Adipose tissue (tissue), 3 donors: Measurements from ENCODE around the gene FN3K. TPM values are rescaled to one million over a fixed set of nuclear protein-coding genes. Genes with fewer than 3 reads are reported as not detected.

Experiments used
- H3K27ac ChIP-seq: one replicate; pipeline ENCODE4 v1.5.1; 2013; ENCODE audit warnings: low read depth, low read length
- WGBS, 3 donors: extraction: QIAGEN DNeasy Blood & Tissue Kit; methylation state at CpG; one replicate each; pipeline ENCODE4 v1.1.7; 2013; 5-methylcytosine and 5-hydroxymethylcytosine counted together
- polyA plus RNA-seq, 3 donors: library from polyadenylated mRNA; stranded (reverse); fragments of 200-250 nt; gene quantifications; one replicate each; pipeline ENCODE4 v1.2.3, GENCODE V29; 2013
- donor health status: healthy with polysubstance abuse.
- donor health status: Bipolar disorder and iron deficiency.
- donor health status: healthy.

FN3K gene
- polyA plus RNA-seq, 3 donors: 12.3 to 17.8 (median 14.1) TPM

- H3K27ac ChIP-seq: no peak overlapping the region
- 78 to 98% (median 94%) methylated on average over 9 to 10 of the region's 10 CpGs for WGBS, 3 donors
Measured at GRCh38 chr17:82786427-82786826, 51.0 kb downstream of the FN3K start.

GRCh38 chr17:82787081-82787848 lies 51.9 kb downstream of the FN3K start:
- no peak overlapping the region for H3K27ac ChIP-seq
- WGBS, 3 donors: 65 to 84% (median 70%) methylated on average over 27 of the region's 27 CpGs

DNA sequence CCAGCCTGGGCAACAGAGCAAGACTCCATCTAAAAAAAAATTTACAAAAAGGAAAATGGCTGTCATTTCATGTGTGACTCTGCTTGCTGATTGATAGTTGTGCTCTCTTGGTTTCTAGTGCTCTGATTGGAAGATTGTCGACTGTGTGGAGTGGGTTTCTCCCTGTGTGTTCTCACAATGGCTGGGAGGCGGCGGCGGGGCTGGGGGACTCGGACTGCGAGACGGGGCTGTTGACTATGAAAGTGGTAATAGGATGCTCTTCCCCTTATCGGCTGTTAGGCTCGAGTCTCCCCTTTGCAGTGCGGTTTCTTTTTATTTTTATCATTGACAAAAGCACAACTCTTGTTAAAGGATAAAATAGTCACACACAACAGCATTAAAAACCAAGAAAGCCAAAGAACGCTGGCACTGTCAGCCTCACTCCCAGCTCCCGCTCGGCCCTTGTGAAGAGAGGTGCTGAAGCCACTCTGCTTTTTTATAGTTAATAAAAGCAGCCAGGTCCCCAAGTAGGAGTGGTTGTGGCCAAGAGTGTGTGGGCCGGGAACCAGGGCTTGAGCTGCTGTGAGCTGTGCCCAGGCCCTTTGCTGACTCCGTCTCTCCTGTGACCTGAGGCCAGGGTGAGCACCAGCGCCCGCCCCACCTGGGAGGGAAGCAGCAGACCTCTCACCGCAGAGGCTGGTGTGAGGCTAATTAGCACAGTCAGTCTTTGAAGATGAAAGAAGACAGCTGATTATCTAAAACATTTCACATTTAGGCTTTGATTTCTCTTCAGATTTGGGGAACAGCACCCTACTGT lies 53.0 kb downstream of the FN3K start:
- 89 to 94% (median 92%) methylated on average over 18 of the region's 18 CpGs for WGBS, 3 donors
- no peak overlapping the region for H3K27ac ChIP-seq

DNA sequence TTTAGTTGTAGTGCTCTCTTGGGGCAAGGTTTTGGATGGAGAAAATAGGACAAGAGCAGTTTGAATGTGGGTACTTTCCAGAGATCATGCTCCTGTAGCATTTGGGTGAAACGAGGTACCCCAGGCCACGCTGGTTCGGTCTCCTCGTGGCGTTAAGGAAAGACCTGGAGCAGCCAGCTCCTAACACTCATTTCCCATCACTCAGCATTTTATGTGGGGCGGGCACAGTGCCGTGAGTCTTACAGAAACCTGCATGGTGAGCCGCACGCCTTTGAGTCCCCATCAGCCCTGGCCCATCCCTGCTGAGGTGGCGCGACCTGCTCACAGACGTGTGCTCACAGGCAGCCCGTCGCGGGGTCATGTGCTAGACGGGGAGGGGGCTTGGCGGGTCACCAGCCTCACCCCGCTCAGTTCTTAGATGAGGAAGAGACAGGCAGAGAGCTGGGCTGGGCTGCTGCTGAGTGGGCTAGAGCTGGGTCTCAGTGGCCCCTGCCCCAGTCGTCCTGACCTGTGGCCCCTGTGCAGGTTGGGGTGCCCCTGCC lies 53.7 kb downstream of the FN3K start:
- 89 to 96% (median 93%) methylated on average over 19 of the region's 19 CpGs for WGBS, 3 donors

DNA sequence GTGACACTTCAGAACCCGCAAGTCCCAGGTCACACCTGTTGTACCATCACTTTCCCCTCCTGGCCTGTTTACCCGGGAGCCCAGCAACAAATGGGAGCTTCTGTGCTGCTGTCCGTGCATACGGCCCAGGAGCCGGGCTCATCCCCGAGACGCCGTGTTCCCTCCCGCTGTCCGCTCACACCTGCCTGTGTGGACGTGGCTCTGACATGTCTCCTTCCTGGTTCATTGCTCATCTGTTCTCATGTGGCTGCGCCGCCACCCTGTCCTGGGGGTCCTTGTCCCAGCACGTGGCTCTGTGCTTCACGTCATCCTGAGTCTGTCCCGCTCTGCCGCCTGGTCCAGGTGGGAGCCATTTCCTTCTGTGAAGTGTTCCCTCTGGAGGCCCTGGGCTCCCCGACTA lies 54.4 kb downstream of the FN3K start:
- 96% methylated on average over 18 of the region's 18 CpGs for WGBS, 3 donors

More for the DNA sequence above, 53.7 kb downstream of the FN3K start:
- no peak overlapping the region for H3K27ac ChIP-seq

DNA sequence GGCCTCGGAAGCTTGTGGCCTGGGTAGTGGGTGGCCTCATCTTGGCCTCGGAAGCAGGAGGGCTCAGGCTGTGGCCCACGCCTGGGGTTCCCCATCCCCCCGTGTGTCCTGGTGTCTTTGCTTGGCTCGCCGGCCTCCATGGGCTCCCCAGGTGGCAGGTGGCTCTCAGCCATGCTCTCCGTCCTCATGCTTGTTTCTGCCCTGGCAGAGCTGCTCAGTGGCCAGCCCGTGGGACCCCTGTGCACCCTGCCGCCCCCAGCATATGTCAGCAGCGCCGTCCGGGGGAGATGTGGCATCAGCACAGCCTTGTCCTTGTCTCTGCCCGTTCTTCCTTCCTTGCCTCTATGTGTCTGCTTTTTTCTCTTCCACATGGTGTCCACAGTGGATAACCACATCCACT lies 55.0 kb downstream of the FN3K start:
- 91 to 97% (median 96%) methylated on average over 10 to 13 of the region's 13 CpGs for WGBS, 3 donors
- H3K27ac ChIP-seq: no peak overlapping the region

More for the DNA sequence above, 54.4 kb downstream of the FN3K start:
- no peak overlapping the region for H3K27ac ChIP-seq

DNA sequence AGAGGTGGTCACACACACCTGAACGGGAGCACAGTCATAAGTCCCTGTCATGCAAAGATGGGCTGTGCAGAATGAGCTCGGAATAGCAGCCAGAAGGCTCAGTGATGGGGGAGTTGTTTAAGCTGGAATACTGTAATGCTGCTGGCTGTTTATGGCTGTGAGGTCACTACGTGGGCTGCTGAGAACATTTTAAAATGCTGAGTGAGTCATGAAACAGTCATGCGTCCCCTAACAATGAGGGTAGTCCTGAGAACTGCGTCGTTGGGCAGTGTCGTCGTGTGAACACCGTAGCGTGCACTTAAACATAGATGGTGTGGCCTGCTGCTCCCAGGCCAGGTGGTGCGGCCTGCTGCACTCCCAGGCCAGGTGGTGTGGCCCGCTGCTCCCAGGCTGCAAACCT lies 56.1 kb downstream of the FN3K start:
- 75 to 84% (median 80%) methylated on average over 12 of the region's 12 CpGs for WGBS, 3 donors
- no peak overlapping the region for H3K27ac ChIP-seq

DNA sequence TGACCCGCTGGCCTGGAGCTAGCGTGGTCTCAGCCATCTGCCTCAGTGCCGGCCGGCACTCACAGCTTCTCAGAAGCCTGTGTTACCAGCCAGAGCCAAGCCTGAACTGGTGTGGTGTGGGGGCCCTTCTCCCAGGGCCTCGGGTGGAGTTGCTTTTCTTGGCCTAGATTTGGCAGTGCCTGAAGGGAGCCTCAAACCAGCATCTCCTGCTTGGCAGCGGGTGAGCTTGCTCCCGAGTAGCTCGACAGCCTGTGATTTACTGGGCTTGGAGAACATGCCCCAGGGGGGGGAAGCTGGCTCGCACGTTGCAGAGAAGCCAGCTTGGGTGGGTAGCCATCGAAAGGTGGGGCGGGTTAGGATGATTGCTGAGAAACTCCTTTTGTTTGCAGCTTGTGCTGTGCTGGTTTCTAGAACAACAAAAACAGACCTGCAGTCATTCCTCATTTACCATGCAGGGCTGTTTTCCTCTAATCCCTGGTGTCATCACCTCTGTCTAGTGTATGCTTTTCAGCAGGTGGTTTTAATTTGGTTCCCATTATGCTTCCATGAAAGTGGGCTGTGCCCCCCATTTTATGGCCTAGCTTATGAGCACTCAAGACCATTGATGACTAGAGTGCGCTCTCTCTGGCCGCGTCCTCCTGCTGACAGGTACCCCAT lies 58.7 kb downstream of the FN3K start:
- H3K27ac ChIP-seq: no peak overlapping the region
- WGBS, 3 donors: 74 to 84% (median 75%) methylated on average over 15 of the region's 15 CpGs

DNA sequence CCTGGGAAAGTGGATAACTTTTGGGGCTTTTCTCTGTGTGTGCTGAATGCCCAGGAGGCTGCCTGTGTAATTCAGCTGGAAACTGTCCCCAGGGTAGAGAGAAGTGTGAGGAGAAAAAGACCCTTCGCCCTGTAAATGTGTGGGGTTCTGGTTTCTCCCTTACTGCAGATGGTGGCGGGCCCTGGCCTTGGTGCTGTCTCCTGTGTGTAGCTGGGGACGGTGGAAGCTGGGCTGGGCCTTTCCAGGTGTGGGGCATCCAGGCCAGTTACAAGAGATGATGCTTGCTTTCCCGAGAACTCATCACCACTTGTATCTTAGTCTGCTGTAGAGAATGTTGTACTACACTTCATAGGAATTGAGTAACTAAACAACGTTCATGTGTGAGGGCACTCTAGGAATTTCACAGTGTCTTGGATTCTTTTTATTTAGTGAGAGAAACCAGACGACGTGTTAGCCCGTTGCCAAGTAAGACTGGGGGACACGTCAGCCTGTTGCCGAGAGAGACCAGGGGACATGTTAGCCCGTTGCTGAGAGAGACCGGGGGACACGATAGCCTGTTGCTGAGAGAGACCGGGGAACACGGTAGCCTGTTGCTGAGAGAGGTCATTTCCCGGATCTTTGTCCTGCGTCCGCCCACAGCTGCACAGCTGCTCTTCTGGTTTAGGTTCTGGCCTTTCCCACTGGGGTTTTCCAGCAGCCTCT lies 59.5 kb downstream of the FN3K start:
- H3K27ac ChIP-seq: no peak overlapping the region
- 58 to 82% (median 75%) methylated on average over 18 of the region's 18 CpGs for WGBS, 3 donors

GRCh38 chr17:82795615-82796014 lies 60.2 kb downstream of the FN3K start:
- WGBS, 3 donors: 79 to 93% (median 86%) methylated on average over 14 of the region's 14 CpGs
- H3K27ac ChIP-seq: no peak overlapping the region

DNA sequence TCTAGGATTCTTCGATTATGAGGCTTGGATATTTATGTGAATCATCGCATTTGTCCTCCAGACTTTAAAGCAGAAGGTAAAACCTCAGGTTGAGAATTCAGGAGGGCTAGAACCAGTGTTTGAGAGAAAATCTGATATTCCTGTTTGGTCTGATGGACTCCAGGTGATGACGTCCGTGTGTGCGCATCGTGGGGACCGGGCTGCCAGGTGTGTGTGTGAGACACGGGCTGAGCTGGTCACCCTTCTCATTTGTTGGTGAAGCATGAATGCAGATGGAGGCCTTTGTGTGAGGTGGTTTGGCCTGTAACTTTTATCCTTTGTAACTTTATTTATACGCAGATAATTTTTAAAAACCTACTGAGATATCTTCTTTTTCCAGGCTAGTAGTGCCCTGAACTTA lies 61.6 kb downstream of the FN3K start:
- 94 to 97% (median 95%) methylated on average over 9 of the region's 9 CpGs for WGBS, 3 donors
- H3K27ac ChIP-seq: no peak overlapping the region

- H3K27ac ChIP-seq: no peak overlapping the region
- 96 to 97% (median 97%) methylated on average over 7 of the region's 7 CpGs for WGBS, 3 donors
Measured at GRCh38 chr17:82798752-82799151, 63.3 kb downstream of the FN3K start.

DNA sequence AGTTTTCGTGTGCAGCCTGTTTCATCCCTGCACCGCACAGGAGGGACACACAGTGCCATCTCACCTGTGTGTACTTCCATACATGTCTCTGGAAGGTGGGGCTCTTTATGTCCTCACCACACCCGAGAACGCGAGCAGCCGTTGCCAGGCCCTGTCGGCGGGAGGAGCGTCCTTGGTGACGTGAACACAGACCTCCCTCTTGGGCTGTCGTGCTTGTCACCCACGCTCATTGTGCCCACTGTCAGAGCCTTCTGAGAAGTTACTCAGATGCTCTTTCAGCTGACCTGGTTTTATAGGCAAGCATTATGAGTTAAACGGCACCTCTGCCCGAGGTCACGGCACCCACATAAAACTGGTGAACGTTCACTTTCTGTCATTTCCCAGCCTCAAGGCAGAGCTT lies 64.2 kb downstream of the FN3K start:
- WGBS, 3 donors: 90 to 94% (median 91%) methylated on average over 16 of the region's 16 CpGs
- H3K27ac ChIP-seq: no peak overlapping the region

Other genes with a start within 250 kb of the FN3K start
- gene FOXK2, start 215.9 kb upstream of the FN3K start, polyA plus RNA-seq: 10 to 100 TPM; 11.3 to 22.0 (median 16.0) TPM
- gene WDR45B, start 87.2 kb upstream of the FN3K start, polyA plus RNA-seq: 10 to 100 TPM; 53.3 to 71.9 (median 65.0) TPM
- gene RAB40B, start 36.9 kb upstream of the FN3K start, polyA plus RNA-seq: 10 to 100 TPM in 1 of 3 donors, 1 to 10 TPM in 2; 6.1 to 12.5 (median 8.6) TPM
- 10 to 100 TPM; 16.3 to 23.3 (median 22.4) TPM for gene FN3KRP, start 18.9 kb upstream of the FN3K start, polyA plus RNA-seq
- gene TBCD, start 16.4 kb downstream of the FN3K start, polyA plus RNA-seq: 100 to 1,000 TPM in 1 of 3 donors, 10 to 100 TPM in 2; 42.1 to 145 (median 65.1) TPM
- gene ZNF750, start 104.4 kb downstream of the FN3K start, polyA plus RNA-seq: under 1 TPM; 0.03 to 0.33 (median 0.22) TPM